H1 (cell line): ENCODE measurements around the gene CD52. TPM values are rescaled to one million over a fixed set of nuclear protein-coding genes. Genes with fewer than 3 reads are reported as not detected.

Source experiments
- CTCF ChIA-PET: fragments of 300-600 bp; sonication (Branson Sonifier 250); formaldehyde crosslinking; loops from one replicate; lab custom pipeline; 2021; ENCODE audit not compliant: partially characterized antibody; lab: Charles Lee
- POLR2A ChIA-PET: fragments of 300-600 bp; sonication (Branson Sonifier 250); formaldehyde crosslinking; loops from one replicate; lab custom pipeline; 2021; ENCODE audit warnings: inconsistent platforms; ENCODE audit not compliant: partially characterized antibody; lab: Charles Lee
- DNase-seq, 2 experiments: peaks; one replicate each; pipeline versions ENCODE4 v3.0.0 to v3.0.0-alpha.2; 2010 to 2022; ENCODE audit warnings: low spot score in 2 of 2, low read depth in 1 of 2, mixed read lengths in 1 of 2
- FAIRE-seq: peaks from 2 replicates; lab custom pipeline; 2011; peaks lifted over from hg19 to GRCh38; lab: Jason Lieb, UNC
- H2AFZ ChIP-seq: 2 replicates; pipeline ENCODE4 v1.8.1; 2012; ENCODE audit warnings: low read length, inconsistent platforms
- H2AK5ac ChIP-seq: 2 replicates; pipeline ENCODE4 v1.6.1; 2013; ENCODE audit warnings: low read depth, low read length
- H2BK120ac ChIP-seq: replicated peaks from 2 replicates; pipeline ENCODE3; 2013; ENCODE audit warnings: low read depth, low read length, inconsistent platforms
- H2BK12ac ChIP-seq: 2 replicates; pipeline ENCODE4 v1.6.1; 2013; ENCODE audit warnings: low read depth, low read length
- H2BK15ac ChIP-seq: 2 replicates; pipeline ENCODE4 v1.6.1; 2013; ENCODE audit warnings: low read length
- H2BK20ac ChIP-seq: 2 replicates; pipeline ENCODE4 v1.6.1; 2013; ENCODE audit warnings: low read length
- H2BK5ac ChIP-seq: 2 replicates; pipeline ENCODE4 v1.6.1; 2013; ENCODE audit warnings: low read depth, low read length
- H3K14ac ChIP-seq: 2 replicates; pipeline ENCODE4 v1.6.1; 2013; ENCODE audit warnings: inconsistent platforms; ENCODE audit not compliant: insufficient read length
- H3K18ac ChIP-seq: 2 replicates; pipeline ENCODE4 v1.6.1; 2013; ENCODE audit warnings: low read length; ENCODE audit errors: extremely low read depth
- H3K23ac ChIP-seq: 2 replicates; pipeline ENCODE4 v1.6.1; 2013; ENCODE audit warnings: inconsistent platforms; ENCODE audit not compliant: insufficient read length
- H3K23me2 ChIP-seq: 2 replicates; pipeline ENCODE4 v1.6.1; 2013; ENCODE audit warnings: low read depth, low read length
- H3K27ac ChIP-seq: 2 replicates; pipeline ENCODE4 v1.6.1; 2011; ENCODE audit warnings: low read depth, low read length, inconsistent platforms
- H3K27me3 ChIP-seq, 4 experiments: replicated peaks in 1 of 4; 1 replicate in 1 of 4; 2 replicates in 3 of 4; pipeline versions ENCODE4 v1.6.1 to v1.8.1; 2011 to 2013; ENCODE audit warnings: low read length in 3 of 4, mild to moderate bottlenecking in 3 of 4, inconsistent platforms in 2 of 4, mixed read lengths in 2 of 4, moderate library complexity in 1 of 4; ENCODE audit not compliant: control insufficient read depth in 3 of 4, insufficient read depth in 3 of 4; ENCODE audit errors: extremely low read depth in 1 of 4
- H3K36me3 ChIP-seq, 4 experiments: 2 replicates each; pipeline versions ENCODE4 v1.6.1 to v1.8.1; 2011 to 2013; ENCODE audit warnings: mild to moderate bottlenecking in 4 of 4, low read length in 3 of 4, moderate library complexity in 2 of 4, control low read depth in 1 of 4, inconsistent platforms in 1 of 4; ENCODE audit not compliant: insufficient read depth in 4 of 4, control insufficient read depth in 2 of 4
- H3K4ac ChIP-seq: replicated peaks from 2 replicates; pipeline ENCODE3; 2013; ENCODE audit warnings: low read length, low read depth, mixed read lengths, inconsistent platforms; ENCODE audit not compliant: insufficient read length
- H3K4me1 ChIP-seq, 4 experiments: replicated peaks in 1 of 4; 1 replicate in 1 of 4; 2 replicates in 3 of 4; pipeline versions ENCODE4 v1.6.1 to v1.8.1; 2011 to 2013; ENCODE audit warnings: low read length in 3 of 4, inconsistent platforms in 2 of 4, mixed read lengths in 1 of 4; ENCODE audit not compliant: insufficient read depth in 4 of 4, control insufficient read depth in 3 of 4
- H3K4me2 ChIP-seq, 2 experiments: 2 replicates each; pipeline versions ENCODE4 v1.6.1 to v1.8.1; 2011 to 2013; ENCODE audit warnings: low read depth in 2 of 2, low read length in 2 of 2, control low read depth in 1 of 2, inconsistent platforms in 1 of 2, mild to moderate bottlenecking in 1 of 2; ENCODE audit not compliant: insufficient read depth in 1 of 2
- H3K4me3 ChIP-seq, 4 experiments: fragments of 200-600, 300-600 bp in 1 of 4; sonication (generic), shearing (Covaris generic), sonication (Bioruptor Twin) in 1 of 4; 2 replicates each; pipeline versions ENCODE4 v1.5.1 to v1.8.1; 2011 to 2016; ENCODE audit warnings: low read length in 4 of 4, low read depth in 3 of 4, control low read depth in 2 of 4, inconsistent platforms in 2 of 4, mild to moderate bottlenecking in 2 of 4, mixed read lengths in 1 of 4, moderate library complexity in 1 of 4; ENCODE audit not compliant: insufficient read depth in 2 of 4; ENCODE audit errors: extremely low read depth in 1 of 4
- H3K56ac ChIP-seq: replicated peaks from 2 replicates; pipeline ENCODE3; 2013; ENCODE audit warnings: low read depth, mild to moderate bottlenecking, mixed read lengths, low read length, inconsistent platforms; ENCODE audit not compliant: insufficient read length
- H3K79me1 ChIP-seq: 2 replicates; pipeline ENCODE4 v1.6.1; 2013; ENCODE audit warnings: low read depth, low read length, control low read depth
- H3K79me2 ChIP-seq, 2 experiments: 2 replicates each; pipeline versions ENCODE4 v1.6.1 to v1.8.1; 2012 to 2013; ENCODE audit warnings: low read length in 2 of 2, mild to moderate bottlenecking in 2 of 2, inconsistent platforms in 1 of 2; ENCODE audit not compliant: insufficient read depth in 2 of 2, control insufficient read depth in 1 of 2
- H3K9ac ChIP-seq, 4 experiments: replicated peaks in 1 of 4; 1 replicate in 1 of 4; 2 replicates in 3 of 4; pipeline versions ENCODE4 v1.6.1 to v1.8.1; 2011 to 2013; ENCODE audit warnings: low read depth in 3 of 4, low read length in 3 of 4, control low read depth in 2 of 4, mild to moderate bottlenecking in 2 of 4, moderate library complexity in 2 of 4, inconsistent platforms in 1 of 4; ENCODE audit errors: extremely low read depth in 1 of 4
- H3K9me3 ChIP-seq, 2 experiments: 2 replicates each; pipeline versions ENCODE4 v1.6.1 to v1.8.1; 2012 to 2013; ENCODE audit warnings: mild to moderate bottlenecking in 2 of 2, moderate library complexity in 2 of 2, control low read depth in 1 of 2, inconsistent platforms in 1 of 2, low read depth in 1 of 2, low read length in 1 of 2, mixed read lengths in 1 of 2; ENCODE audit not compliant: insufficient read depth in 2 of 2
- H4K20me1 ChIP-seq, 2 experiments: replicated peaks in 1 of 2; 2 replicates each; pipeline versions ENCODE3 to v1.8.1; 2011 to 2013; ENCODE audit warnings: inconsistent platforms in 2 of 2, low read length in 2 of 2, mild to moderate bottlenecking in 1 of 2; ENCODE audit not compliant: insufficient read depth in 2 of 2, control insufficient read depth in 1 of 2
- H4K5ac ChIP-seq: 2 replicates; pipeline ENCODE4 v1.6.1; 2013; ENCODE audit warnings: low read length, low read depth, mixed read lengths, inconsistent platforms; ENCODE audit not compliant: insufficient read length
- H4K8ac ChIP-seq: 2 replicates; pipeline ENCODE4 v1.8.0; 2013; ENCODE audit warnings: mild to moderate bottlenecking, moderate library complexity, low read length, inconsistent platforms; ENCODE audit not compliant: insufficient read depth; ENCODE audit errors: extremely low read depth
- H4K91ac ChIP-seq: replicated peaks from 2 replicates; pipeline ENCODE3; 2013; ENCODE audit warnings: low read length, mixed read lengths, inconsistent platforms; ENCODE audit not compliant: insufficient read length
- WGBS, 2 experiments: shearing (Covaris generic) in 1 of 2; methylation state at CpG; one replicate each; pipeline versions ENCODE4 v1.1.6 to v1.1.7; 2013 to 2015; ENCODE audit warnings: low lambda C conversion rate in 2 of 2, mixed read lengths in 2 of 2, inconsistent platforms in 1 of 2, low coverage in 1 of 2, missing lambda C conversion rate in 1 of 2; ENCODE audit not compliant: insufficient replicate concordance in 2 of 2, insufficient coverage in 1 of 2, insufficient read length in 1 of 2; ENCODE audit errors: extremely low coverage in 1 of 2, missing lambda C conversion rate in 1 of 2; 5-methylcytosine and 5-hydroxymethylcytosine counted together
- polyA plus RNA-seq, 7 experiments: library from polyadenylated mRNA; depleted of rRNA in 3 of 7; stranded (reverse) in 5 of 7; unstranded in 2 of 7; fragments of >200 nt in 5 of 7; fragments of 200-250 nt in 2 of 7; gene quantifications; 1 replicate in 5 of 7; 2 replicates in 1 of 7; 4 replicates in 1 of 7; pipeline versions ENCODE4 v1.2.1 to v1.2.3, GENCODE V29; 2011 to 2013; ENCODE audit warnings: missing spikeins in 2 of 7, mixed read lengths in 2 of 7
- total RNA-seq: library from RNA; stranded (reverse); fragmentation: NEBNext Ultra II Directional; extraction: Animal tissue kit (Norgen Biotek cat#: 25700); gene quantifications from 2 replicates; pipeline ENCODE4 v1.2.1, GENCODE V29; 2021
- TF ChIP-seq, protein P1 (sequence below): IDR thresholded peaks from 2 replicates; pipeline ENCODE4 v1.6.1; 2012; ENCODE audit warnings: low read length, inconsistent platforms

The CD52 gene
- total and polyA plus RNA-seq, 2 of the 8 experiments (the other 6 are each of a cell fraction or from before 2014, with no cell fraction given), result 2.4 to 3.1 TPM

DNA sequence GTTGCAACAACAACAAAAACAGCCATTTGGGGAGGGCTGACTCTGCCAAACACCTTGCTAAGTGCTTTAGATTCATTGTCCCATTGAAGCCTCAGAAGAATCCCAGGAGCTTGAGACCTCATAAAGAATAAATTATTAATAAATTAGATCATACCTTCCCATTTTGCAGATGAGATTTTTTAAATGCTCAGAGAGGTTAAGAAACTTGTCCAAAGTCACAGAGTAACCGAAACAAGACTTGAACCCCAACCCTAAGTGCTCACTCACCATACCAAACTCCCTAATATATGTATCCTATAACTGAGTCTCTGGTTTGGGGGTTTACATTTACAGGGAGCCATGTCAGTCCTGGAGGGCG, 32.6 kb downstream of the CD52 start:
- Histone ChIP-seq H3K9ac (no peak overlapping the region), H3K4me2 (peak overlapping the region; percentile 26 to 35; a peak in 1 of 4 replicates), H2BK5ac (peak overlapping the region; percentile 48), H3K23ac (no peak overlapping the region), H3K9me3 (no peaks in the 10 kb centered on the region), H3K27me3 (no peaks in the 10 kb centered on the region), H2BK15ac (no peak overlapping the region), H4K5ac (no peak overlapping the region), H3K4ac (no peak overlapping the region), H3K36me3 (no peaks in the 10 kb centered on the region), H2BK12ac (peak overlapping the region; percentile 68; the same call in 1 of the 2 replicates), H4K8ac (no peak overlapping the region), H3K18ac (peak overlapping the region; percentile 71; the same call in 1 of the 2 replicates), H2BK120ac (no peak overlapping the region), H2AFZ (no peak overlapping the region), H3K14ac (no peak overlapping the region), H3K4me1 (peaks cover 5 to 24% (median 9%) of the 10 kb centered on the region in 4 experiments), H4K20me1 (peaks cover 0 to 1% of the 10 kb centered on the region in 2 experiments), H3K56ac (no peak overlapping the region), H3K27ac (no peak overlapping the region), H3K23me2 (no peaks in the 10 kb centered on the region), H3K79me2 (no peaks in the 10 kb centered on the region), H2BK20ac (no peak overlapping the region), H3K79me1 (peaks cover 2% of the 10 kb centered on the region; the same call in 1 of the 2 replicates), H3K4me3 (no peak overlapping the region), H4K91ac (peak overlapping the region; percentile 7), H2AK5ac (no peak overlapping the region)
- CTCF ChIA-PET, result interaction anchor here (0.8 to 6.6 kb wide), 8 partner anchors 10 to 70 kb away, joined by 3 to 52 read pairs (median 4); partner anchors contain the start of genes LIN28A and SH3BGRL3
- DNase-seq (no peak), FAIRE-seq (no peak)
- 77% methylated on average over 2 of the region's 2 CpGs; no CpG with 5 or more reads in 1 of the 2 experiments for WGBS, 2 experiments
- POLR2A ChIA-PET, result interaction anchor here (1.0 to 6.3 kb wide), 7 partner anchors 9 to 70 kb away, joined by 3 to 44 read pairs (median 5); no protein-coding TSS in a partner anchor
- TF ChIP-seq, protein P1, sequence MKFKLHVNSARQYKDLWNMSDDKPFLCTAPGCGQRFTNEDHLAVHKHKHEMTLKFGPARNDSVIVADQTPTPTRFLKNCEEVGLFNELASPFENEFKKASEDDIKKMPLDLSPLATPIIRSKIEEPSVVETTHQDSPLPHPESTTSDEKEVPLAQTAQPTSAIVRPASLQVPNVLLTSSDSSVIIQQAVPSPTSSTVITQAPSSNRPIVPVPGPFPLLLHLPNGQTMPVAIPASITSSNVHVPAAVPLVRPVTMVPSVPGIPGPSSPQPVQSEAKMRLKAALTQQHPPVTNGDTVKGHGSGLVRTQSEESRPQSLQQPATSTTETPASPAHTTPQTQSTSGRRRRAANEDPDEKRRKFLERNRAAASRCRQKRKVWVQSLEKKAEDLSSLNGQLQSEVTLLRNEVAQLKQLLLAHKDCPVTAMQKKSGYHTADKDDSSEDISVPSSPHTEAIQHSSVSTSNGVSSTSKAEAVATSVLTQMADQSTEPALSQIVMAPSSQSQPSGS, result no peak
